HG03442 (cell line): ENCODE results near the gene GLT6D1.

Experiments used
- ATAC-seq: cut with Tn5 transposase; IDR thresholded peaks from one replicate; pipeline ENCODE4 v1.9.1; 2021; ENCODE audit warnings: mild to moderate bottlenecking, moderate library complexity; ENCODE audit not compliant: unreplicated experiment

Gene GLT6D1

DNA sequence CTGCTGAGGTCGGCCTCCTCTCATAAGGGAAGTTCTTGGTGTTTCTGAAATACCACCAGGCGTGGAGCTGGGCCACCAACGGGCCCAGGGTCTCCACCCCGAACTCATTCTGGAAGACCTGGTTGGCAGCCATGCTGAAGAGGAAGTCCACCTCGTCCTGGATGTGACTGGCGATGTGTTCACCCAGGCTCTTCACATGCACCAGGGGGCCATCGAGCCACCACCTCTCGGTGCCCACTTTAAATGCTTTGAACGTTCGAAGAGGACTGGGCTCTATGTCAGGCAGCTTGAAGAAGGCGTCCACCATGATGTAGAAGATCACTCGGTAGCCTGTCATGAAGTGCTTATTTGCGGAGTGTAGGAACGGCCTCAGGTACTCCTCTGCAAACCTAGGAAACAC, 15.1 kb downstream of the GLT6D1 start:
- no peak for ATAC-seq

DNA sequence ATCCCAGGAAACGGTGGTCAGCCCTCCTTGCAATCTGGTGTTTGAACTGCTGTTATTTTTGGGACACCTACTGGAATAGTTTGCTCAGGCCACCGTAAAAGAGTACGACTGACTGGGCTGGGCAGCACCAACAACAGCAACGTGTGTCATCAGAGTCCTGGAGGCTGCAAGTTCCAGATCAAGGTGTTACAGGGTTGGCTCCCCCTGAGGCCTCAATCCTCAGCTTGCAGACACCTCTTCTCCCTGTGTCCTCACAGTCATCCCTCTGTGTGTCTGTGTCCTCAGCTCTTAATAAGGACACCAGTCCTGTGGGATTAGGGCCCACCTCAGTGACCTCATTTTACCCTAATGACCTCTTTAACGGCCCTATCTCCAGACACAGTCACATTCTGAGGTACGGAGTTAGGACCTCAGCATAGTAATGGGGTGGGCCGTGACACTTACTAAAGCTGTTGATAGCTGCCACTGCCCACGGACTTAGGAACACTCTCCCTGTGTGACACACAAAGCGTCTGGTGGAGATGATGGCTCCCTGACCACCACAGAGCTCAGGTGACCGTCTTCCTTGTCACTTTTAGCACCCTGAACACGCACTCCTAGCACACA, 16.8 kb downstream of the GLT6D1 start:
- no peak for ATAC-seq

DNA sequence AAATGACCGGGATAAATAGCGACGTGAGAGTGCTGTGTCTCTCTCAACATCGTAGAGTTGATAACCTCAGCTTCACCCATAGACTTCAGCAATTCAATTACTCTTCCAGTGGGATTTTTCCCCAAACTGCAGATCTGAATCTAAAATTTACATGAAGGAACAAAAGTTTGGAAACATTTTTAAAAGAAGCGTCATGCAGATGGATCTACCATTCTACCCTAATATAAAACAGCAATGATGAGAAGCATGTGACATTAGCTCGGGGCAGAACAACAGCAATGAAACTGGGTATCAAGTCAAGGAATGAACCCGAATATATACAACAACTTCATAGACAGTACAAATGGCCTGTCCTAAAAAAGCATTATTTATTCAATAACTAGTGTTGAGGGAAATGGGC, 18.8 kb downstream of the GLT6D1 start:
- ATAC-seq = no peak

DNA sequence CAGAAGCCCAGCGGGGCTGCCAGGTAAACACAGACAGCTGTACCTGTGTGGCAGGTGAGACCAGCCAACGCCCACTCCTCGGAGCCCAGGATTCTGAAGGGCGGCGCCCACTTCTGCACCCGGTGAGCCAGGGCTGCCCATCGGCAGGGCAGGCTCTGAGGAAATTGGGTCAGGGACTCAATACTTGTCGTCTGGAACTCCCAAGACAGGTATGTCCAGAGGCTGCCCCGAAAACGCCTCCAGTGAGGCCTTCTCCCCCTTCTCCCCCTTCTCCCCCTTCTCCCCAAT, 19.8 kb downstream of the GLT6D1 start:
- ATAC-seq = no peak

DNA sequence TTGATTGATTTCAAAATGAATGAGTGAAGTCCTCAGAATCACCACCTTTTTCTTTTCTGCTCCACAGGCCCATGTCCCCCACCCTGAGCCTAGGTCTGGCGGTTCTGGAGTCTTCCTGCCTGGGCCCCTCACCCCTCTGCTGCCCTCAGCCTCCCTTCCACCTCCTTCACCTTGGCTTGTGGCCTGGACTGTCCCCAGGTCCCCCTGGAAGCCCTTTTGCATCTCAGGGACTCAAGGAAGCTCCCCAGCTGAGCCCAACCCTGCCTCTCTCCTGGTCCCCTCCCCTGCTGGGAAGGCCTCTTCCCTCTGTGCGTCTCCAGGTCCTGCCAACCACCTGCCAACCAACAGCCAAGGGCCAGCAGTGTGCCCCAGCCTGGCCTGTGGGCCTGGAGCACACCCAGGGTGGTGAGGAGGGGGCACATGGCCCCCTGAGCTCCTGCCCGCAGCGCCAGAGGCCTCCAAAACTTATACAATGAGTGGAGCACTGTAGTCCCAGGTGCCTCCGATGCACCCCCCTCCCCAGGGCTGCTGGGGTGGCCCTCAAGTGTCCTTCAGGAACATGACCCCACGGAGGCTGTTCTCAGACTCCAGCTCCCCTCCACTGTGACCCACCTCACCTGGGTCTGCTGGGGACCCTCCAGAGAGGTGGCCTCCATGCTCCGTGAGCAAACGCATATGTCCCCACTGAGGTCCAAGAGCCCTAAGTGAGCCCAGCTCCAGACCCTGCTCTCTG, 20.3 kb downstream of the GLT6D1 start:
- ATAC-seq = no peak

DNA sequence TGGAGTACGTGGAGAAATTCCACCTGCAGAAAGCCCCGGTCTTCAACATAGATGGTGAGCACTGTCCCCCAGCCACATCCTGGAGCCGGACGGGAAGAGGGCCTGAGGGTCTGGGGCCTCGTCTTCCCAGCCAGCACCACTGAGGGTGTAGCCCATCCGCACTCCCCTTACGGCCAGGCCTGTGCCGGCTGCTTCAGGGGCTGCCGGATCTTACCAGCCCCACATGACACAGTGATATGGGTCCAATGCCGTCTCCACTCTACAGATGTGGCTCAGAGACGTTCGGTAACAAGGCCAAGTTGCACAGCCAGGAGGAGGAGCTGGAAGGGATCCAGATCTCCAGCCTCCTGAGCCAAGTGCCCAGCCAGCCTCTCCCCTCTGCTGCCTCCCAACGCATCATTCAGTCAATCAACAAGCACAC, 21.3 kb downstream of the GLT6D1 start:
- ATAC-seq = no peak

DNA sequence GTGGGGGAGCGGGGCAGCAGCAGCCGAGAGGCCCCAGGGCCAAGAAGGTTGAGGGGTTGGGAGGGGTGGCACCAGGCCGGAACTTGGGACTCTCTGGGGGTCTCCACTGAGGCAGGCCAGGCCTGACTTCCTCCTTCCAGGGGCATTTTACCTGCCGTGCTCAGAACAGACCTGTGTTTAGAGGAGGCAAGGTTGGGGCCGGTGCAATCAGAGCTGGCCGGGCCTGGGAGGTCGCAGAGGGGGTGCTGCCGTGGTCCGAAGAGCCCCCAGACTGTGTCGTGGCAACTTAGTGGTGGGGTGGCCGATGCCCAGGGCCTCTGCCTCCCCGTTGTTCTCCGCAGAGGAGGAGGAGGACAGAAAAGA, 21.8 kb downstream of the GLT6D1 start:
- no peak for ATAC-seq

DNA sequence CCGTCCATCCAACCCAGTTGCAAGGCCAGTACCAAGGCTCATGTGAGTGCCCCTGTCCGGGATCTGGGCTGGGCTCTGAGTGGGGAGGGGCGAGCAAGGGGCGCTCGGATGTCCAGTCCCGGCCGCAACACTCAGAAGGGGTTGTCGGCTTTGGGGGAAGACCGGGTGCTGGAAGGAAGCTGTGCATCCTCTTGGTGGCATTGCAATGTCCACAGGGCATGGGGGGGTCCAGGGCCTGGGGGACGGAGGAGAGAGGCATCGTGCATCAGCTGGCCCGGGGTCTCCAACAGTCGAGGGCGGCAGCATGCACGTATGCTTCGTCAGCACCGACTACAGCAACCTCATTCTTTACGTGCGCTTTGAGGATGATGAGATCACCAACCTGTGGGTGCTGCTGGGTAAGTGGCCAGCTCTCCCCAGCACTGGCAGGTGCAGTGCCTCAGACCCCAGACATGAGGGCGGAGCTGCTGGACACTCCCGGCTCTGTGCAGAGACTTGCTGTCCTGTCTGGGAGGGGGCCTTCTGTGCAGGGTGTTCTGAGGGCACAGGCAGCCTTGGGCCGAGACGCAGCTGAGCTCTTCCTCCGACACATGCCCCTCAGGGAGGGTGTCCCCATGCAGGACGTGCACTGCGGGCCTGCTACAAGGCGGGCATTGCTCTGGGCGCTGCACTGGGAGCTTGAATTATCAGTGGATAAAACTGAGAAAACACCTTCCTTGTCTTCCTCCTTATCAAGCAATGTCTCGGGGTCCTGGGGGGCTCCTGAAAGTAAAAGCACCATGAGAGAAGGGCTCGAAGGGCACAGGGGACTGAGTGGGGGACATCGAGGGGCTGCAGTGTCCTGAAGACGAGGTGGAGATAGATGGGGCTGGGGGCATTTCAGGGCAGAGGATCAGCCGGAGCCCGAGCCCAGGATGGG, 22.5 kb downstream of the GLT6D1 start:
- no peak for ATAC-seq

DNA sequence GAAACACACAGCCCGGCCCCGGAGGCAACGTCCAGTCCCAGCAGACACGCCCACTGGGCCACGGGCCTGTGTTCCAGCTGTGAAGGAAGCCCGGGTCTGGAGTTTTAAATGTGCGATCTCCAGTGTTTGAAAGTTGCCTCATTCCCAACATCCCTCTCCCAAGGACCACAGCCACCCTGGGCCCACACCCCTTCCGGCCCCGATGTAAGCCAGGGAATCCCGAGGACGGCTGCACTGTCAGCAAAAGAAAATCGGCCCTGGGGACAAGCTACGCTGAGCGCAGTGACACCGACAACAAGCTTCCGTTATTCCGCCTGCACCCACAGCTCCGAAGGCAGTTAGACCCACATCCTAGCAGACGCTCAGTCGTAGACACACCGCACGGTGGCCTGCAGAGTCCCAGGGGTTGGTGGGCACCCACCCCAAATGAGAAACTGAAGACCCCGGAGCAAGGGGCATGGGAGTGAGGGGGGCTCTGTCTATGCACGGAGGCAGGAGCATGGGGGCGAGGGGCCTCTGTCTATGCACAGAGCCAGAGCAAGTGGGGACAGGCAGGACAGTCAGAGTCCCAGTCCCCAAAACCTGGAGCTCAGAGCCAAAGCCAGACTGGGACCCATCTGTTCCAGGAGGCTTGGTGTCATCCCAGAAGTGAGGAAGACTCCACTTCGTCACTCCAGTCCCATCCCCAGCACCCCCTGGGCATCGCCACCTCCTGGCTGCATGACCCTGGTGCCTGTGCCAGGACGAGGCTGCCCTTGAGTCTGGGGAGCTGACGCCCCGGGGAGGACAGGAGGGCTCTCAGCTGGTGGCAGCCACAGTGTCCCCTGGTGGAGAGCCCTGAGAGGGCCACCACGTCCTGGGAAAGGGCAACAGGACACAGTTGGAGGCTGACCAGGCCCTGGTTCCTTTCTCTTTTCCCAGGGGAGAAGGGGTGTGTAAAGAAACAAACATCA, 23.4 kb downstream of the GLT6D1 start:
- ATAC-seq = no peak

DNA sequence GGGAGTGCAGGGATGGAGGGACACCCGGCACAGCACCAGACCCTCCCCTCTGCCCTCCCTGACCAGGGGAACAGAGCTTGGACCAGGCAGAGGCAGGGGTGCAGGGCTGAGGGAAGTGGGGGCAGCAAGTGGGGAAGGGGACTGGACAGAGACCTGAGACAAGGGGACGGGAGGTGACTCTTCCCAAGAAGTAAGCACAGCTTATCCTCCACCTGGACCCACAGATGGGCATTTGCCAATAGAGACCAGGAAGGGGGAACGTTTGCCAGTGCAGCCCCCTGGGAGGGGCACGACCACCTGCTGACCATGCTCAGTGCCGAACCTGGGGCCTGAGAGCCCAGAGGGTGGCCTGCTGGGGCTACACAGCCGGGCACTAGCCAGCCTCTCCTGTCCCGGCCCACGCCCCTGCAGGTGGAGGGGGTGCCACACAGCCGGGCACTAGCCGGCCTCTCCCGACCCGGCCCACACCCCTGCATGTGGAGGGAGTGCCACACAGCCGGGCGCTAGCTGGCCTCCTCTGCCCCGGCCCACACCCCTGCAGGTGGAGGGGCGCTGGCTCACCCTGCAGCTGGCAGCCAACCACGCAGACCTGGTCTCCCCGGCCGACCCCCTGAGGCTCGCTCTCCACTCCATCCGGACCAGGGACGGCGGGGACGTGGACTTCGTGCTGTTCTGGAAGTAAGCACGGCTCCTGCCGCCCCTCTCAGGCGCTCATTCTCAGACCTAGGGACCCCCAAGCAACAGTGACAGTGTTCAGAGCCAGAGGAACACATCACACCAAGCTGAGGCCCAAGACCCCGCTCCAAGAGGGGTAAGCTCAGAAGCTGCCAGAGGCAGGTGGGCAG, 24.3 kb downstream of the GLT6D1 start:
- ATAC-seq = no peak

DNA sequence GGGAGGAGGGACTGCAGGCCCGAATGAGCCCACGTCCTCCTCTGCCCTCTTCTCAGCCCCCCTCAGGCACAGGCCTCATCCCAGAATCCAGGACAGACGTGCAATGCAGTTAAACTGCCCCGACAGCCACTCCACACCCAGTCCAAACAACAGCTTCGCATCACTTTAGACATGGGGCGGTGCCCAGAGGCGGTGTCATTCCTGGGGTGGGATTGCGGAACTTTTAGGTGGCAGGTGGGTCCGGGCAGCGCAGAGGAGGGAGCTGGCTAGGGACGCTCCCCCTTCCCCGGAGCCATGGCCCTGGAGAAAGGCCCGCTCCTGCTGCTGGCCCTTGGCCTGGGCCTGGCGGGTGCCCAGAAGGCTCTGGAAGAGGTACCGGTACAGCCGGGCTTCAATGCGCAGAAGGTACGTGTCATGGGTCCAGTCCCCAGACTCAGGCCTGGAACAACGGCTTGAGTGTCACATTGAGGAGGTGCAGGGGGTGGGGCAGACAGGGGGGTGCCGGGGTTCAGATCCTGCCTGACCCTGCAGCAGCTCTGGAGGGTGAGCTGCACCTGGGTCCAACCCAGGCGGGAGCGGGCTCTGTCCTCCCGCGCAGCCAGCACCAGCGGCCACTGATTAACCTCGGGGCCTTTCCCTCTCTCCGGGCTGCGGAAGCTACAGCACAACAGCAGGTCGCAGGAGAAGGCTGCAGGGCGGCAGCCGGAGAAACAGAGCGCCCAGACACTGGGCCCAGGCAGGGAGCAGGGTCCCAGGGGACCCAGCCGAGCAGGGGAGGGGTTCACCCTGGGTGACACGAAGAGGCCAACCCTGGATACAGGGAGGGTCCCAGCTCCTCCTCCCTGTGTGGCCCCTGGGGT, 25.2 kb downstream of the GLT6D1 start:
- no peak for ATAC-seq

DNA sequence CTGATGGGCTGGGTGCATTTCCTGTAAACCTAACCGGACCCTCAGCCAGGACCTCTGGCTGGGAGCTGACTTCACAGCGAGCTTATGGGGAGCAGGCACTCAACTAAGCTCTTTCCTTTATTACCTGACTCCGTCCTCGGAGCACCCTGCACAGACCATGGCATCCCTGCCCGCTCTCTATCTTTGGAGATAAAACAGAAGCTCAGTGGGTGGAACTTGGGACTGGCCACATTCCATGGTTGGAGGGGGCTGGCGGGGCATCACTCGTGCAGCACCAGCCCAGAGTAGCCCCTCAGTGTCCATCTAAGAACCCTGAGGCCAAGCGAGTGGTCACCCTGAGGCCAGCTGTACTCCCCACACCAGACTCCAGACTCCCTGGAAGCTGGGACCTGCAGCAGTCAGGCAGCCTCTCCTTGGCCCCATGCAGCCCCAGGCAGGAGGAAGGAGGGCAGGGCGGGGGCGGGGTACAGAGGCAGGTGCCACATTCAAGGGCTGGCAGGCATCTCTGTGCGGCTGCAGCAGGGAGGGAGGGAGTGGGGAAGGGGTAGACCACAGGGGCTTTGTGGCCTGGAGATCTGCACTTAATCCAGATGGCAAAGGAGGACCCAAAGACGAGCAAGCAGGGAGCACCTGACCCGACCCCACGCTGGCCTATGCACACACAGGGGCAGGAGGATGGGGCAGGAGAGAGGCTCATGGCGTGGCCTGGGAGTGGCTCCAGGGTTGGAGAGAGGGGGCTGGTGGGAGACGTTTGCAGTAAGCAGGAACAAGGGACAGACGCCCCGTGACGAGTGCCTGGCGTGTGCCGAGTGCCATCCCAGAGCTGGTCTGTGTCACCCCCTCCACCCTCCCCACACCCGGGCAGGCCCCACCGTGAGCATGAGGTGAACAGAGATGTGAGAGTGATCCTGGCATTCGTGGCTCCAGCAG, 26.1 kb downstream of the GLT6D1 start:
- no peak for ATAC-seq

DNA sequence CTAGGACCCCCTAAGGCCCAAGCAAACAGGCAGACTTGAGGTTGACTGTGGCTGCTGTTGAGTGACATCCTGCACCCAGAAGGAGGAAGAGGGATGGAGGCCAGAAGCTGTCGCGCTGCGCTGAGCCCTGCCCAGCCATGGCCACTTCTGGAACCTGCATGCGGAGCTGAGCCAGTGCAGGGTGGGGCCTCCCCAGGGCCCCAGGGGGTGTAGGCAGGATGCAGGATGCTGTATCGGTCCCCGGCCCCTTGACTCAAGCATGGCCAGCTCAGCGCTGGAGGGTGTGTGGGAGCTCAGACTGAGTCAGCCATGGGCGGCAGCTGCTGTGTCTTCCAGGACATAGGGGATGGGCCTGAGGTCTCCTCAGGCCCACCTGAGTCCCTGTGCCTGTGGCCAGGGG, 26.9 kb downstream of the GLT6D1 start:
- ATAC-seq = no peak

DNA sequence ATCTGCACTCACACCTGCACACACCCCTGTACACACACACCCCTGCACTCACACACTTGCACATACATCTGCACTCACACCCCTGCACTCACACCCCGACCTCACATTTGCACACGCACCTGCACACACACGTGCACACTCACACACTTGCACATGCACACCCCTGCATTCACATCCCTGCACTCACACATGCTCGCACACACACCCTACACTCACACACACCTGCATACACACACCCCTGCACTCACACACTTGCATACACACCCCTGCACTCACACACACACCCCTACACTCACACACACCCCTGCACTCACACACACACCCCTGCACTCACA, 27.5 kb downstream of the GLT6D1 start:
- no peak for ATAC-seq

DNA sequence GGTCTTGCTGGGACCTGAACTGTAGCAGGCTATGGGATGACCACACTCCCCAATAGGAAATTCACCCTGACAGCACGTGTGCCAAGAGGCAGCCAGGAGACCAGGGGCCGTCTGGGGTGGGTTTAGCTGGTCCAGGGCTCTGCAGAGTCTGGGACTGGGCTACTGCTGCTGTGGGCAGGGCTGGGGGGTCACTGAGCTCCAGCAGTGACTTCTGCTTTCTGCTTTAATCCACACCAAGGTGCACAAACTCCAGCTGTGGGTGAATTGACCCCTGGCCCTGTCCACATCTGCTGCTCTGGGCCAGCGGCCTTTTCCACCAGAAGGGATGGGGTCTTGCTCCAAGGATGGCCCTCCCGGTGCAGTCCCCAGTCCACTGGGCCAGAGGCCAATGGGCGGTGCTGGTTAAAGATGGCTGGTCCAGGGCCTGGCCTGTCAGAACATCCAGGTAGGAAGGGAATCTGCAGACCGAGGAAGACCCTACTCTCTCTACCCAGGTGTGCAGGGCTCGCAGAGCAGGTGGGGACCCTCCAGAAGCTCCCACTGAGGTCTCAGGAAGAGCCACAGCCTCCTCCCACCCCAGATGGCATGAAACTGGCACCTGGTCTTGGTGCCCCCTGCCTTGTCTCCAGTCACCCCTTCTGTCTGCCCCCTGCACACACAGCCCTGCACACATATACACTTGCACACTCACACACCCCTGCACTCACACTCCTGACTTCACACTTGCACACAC, 28.0 kb downstream of the GLT6D1 start:
- ATAC-seq = no peak

DNA sequence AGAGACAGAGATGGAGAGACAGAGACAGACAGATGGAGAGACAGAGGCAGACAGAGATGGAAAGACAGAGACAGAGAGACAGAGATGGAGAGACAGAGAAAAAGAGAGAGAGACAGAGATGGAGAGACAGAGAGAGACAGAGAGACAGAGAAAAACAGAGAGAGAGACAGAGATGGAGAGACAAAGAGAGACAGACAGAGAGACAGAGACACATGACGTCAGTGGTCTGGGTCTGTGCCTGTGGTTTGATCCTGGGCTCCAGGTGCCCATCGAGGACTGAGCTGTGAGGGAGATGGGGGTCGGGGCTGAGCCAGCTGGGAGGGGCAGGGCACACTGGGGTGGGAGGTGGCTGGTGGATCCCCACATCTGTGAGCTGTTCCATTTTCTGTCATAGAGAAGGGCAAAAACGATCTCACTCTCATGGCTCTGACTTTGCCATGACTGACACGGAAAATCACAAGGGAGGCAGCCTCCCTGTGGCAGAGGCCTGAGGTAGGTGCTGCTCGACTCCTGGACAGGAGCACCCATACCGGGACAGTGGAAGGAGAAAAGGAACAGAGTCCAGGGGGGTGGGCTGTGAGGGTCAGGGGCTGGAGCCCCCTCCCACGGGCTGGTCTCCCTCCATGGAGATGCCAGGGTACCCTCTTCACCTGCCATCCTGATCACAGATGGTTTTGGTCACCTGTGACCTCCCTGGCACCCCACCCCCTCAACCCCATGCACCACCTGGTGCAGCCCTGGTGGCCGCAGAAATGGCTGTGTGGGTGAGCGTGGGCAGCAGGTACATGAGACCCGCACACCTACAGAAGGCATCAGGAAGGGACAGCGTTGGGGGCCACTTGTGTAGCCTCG, 28.8 kb downstream of the GLT6D1 start:
- ATAC-seq = no peak
